Neural cell (in vitro differentiated cells): ENCODE results near the gene ADGRB3. TPM values are rescaled to one million over a fixed set of nuclear protein-coding genes. Genes with fewer than 3 reads are reported as not detected.

Experiments
- H2AFZ ChIP-seq: fragments of 200-600, 300-800 bp; sonication (generic), shearing (Covaris generic); 2 replicates; pipeline ENCODE4 v1.6.0; 2014; ENCODE audit warnings: low read depth, mild to moderate bottlenecking, antibody characterized with exemption, low read length, moderate library complexity
- H3F3A ChIP-seq: fragments of 200-600 bp; shearing (Covaris generic); 2 replicates; pipeline ENCODE4 v1.6.1; 2016; ENCODE audit warnings: mild to moderate bottlenecking, moderate library complexity, mixed read lengths, antibody characterized with exemption, low read length; ENCODE audit not compliant: insufficient read depth, poor library complexity, severe bottlenecking
- H3K27ac ChIP-seq: fragments of 200-600, 300-800 bp; sonication (generic), shearing (Covaris generic); 2 replicates; pipeline ENCODE4 v1.5.1; 2014; ENCODE audit warnings: mild to moderate bottlenecking, low read length, moderate library complexity
- H3K27me3 ChIP-seq: fragments of 300-800, 200-600 bp; sonication (generic), shearing (Covaris generic); 2 replicates; pipeline ENCODE4 v1.6.0; 2014; ENCODE audit warnings: mild to moderate bottlenecking, low read depth, low read length, moderate library complexity; ENCODE audit not compliant: insufficient read depth
- H3K36me3 ChIP-seq: fragments of 300-800, 200-600 bp; sonication (generic), shearing (Covaris generic); 2 replicates; pipeline ENCODE4 v1.5.1; 2014; ENCODE audit warnings: mild to moderate bottlenecking, antibody characterized with exemption, low read length, moderate library complexity; ENCODE audit not compliant: insufficient read depth
- H3K4me2 ChIP-seq: fragments of 300-800, 200-600 bp; sonication (generic), shearing (Covaris generic); 2 replicates; pipeline ENCODE4 v1.6.0; 2014; ENCODE audit warnings: mild to moderate bottlenecking, low read length
- H3K4me3 ChIP-seq: fragments of 300-800, 200-600 bp; sonication (generic), shearing (Covaris generic); 2 replicates; pipeline ENCODE4 v1.5.1; 2014; ENCODE audit warnings: mild to moderate bottlenecking, low read length, moderate library complexity
- H3K79me2 ChIP-seq: fragments of 200-600 bp; shearing (Covaris generic); replicated peaks from 2 replicates; pipeline ENCODE4 v1.6.0; 2014; ENCODE audit warnings: mild to moderate bottlenecking, low read length, moderate library complexity; ENCODE audit not compliant: insufficient read depth
- H3K9ac ChIP-seq: fragments of 300-800, 200-600 bp; sonication (generic), shearing (Covaris generic); 2 replicates; pipeline ENCODE4 v1.6.1; 2016; ENCODE audit warnings: mild to moderate bottlenecking, low read length, mixed read lengths
- H3K9me2 ChIP-seq: fragments of 200-600 bp; shearing (Covaris generic); 2 replicates; pipeline ENCODE4 v1.6.1; 2016; ENCODE audit warnings: mild to moderate bottlenecking, low read length, mixed read lengths; ENCODE audit not compliant: insufficient read depth
- H3K9me3 ChIP-seq: fragments of 200-600, 300-800 bp; sonication (generic), shearing (Covaris generic); 2 replicates; pipeline ENCODE4 v1.6.1; 2016; ENCODE audit warnings: mild to moderate bottlenecking, mixed run types, low read length, moderate library complexity, mixed read lengths
- H4K20me1 ChIP-seq: fragments of 200-600 bp; shearing (Covaris generic); 2 replicates; pipeline ENCODE4 v1.6.1; 2016; ENCODE audit warnings: mild to moderate bottlenecking, mixed run types; ENCODE audit not compliant: insufficient read depth
- EP300 ChIP-seq: fragments of 450-650 bp; conservative IDR thresholded peaks from 2 replicates; pipeline ENCODE4 v1.6.1; 2014; ENCODE audit warnings: antibody characterized with exemption, mild to moderate bottlenecking, moderate library complexity; ENCODE audit not compliant: poor library complexity, severe bottlenecking
- EZH2 ChIP-seq: fragments of 200-600, 300-800 bp; shearing (Covaris generic), sonication (generic); IDR thresholded peaks from 2 replicates; pipeline ENCODE4 v1.6.1; 2014; ENCODE audit warnings: antibody characterized with exemption, low read length, borderline replicate concordance, mild to moderate bottlenecking; ENCODE audit not compliant: insufficient read depth, poor library complexity, severe bottlenecking
- MXI1 ChIP-seq: fragments of 450-650 bp; conservative IDR thresholded peaks from 2 replicates; pipeline ENCODE4 v1.6.1; 2014; ENCODE audit warnings: antibody characterized with exemption, mild to moderate bottlenecking; ENCODE audit not compliant: poor library complexity, severe bottlenecking
- POLR2AphosphoS5 ChIP-seq: IDR thresholded peaks from 2 replicates; pipeline ENCODE4 v1.6.1; 2012
- RAD21 ChIP-seq: fragments of 450-650 bp; conservative IDR thresholded peaks from 2 replicates; pipeline ENCODE4 v1.6.1; 2014; ENCODE audit warnings: antibody characterized with exemption, mild to moderate bottlenecking, moderate library complexity
- SMC3 ChIP-seq: fragments of 450-650 bp; conservative IDR thresholded peaks from 2 replicates; pipeline ENCODE4 v1.6.1; 2014; ENCODE audit warnings: antibody characterized with exemption, mild to moderate bottlenecking, moderate library complexity; ENCODE audit not compliant: poor library complexity
- polyA plus RNA-seq: library from polyadenylated mRNA; depleted of rRNA; stranded (reverse); fragments of >200 nt; gene quantifications from 2 replicates; pipeline ENCODE4 v1.2.3, GENCODE V29; 2014
- TF ChIP-seq, protein P1 (sequence below): IDR thresholded peaks from 2 replicates; pipeline ENCODE4 v1.6.1; 2012; ENCODE audit warnings: borderline replicate concordance
- TF ChIP-seq, protein P2 (sequence below): fragments of 450-650 bp; IDR thresholded peaks from 2 replicates; pipeline ENCODE4 v1.5.1; 2014; ENCODE audit warnings: antibody characterized with exemption, mild to moderate bottlenecking, moderate library complexity; ENCODE audit not compliant: poor library complexity, severe bottlenecking

ADGRB3 gene
- polyA plus RNA-seq, 1 donor from 2014 or later, result 66.5 TPM

- H3K36me3 ChIP-seq, result no peaks in the 10 kb centered on the region
- no peaks in the 10 kb centered on the region for H3K9me2 ChIP-seq
- no peaks in the 10 kb centered on the region for H3K79me2 ChIP-seq
- H3K27me3 ChIP-seq, result no peaks in the 10 kb centered on the region
- no peaks in the 10 kb centered on the region for H3K9me3 ChIP-seq
- H3K4me3 ChIP-seq, result no peak overlapping the region
- H3K27ac ChIP-seq, result no peak overlapping the region
- no peaks in the 10 kb centered on the region for H4K20me1 ChIP-seq
- H3K9ac ChIP-seq, result no peak overlapping the region
- TF ChIP-seq RAD21 (no peak), POLR2AphosphoS5 (no peak), EZH2 (no peak), EP300 (no peak)
- TF ChIP-seq, protein P1, sequence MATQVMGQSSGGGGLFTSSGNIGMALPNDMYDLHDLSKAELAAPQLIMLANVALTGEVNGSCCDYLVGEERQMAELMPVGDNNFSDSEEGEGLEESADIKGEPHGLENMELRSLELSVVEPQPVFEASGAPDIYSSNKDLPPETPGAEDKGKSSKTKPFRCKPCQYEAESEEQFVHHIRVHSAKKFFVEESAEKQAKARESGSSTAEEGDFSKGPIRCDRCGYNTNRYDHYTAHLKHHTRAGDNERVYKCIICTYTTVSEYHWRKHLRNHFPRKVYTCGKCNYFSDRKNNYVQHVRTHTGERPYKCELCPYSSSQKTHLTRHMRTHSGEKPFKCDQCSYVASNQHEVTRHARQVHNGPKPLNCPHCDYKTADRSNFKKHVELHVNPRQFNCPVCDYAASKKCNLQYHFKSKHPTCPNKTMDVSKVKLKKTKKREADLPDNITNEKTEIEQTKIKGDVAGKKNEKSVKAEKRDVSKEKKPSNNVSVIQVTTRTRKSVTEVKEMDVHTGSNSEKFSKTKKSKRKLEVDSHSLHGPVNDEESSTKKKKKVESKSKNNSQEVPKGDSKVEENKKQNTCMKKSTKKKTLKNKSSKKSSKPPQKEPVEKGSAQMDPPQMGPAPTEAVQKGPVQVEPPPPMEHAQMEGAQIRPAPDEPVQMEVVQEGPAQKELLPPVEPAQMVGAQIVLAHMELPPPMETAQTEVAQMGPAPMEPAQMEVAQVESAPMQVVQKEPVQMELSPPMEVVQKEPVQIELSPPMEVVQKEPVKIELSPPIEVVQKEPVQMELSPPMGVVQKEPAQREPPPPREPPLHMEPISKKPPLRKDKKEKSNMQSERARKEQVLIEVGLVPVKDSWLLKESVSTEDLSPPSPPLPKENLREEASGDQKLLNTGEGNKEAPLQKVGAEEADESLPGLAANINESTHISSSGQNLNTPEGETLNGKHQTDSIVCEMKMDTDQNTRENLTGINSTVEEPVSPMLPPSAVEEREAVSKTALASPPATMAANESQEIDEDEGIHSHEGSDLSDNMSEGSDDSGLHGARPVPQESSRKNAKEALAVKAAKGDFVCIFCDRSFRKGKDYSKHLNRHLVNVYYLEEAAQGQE, result no peak
- H2AFZ ChIP-seq, result no peak overlapping the region
- H3F3A ChIP-seq, result no peaks in the 10 kb centered on the region
- no peak overlapping the region for H3K4me2 ChIP-seq
These were observed 743.2 kb downstream of the ADGRB3 start for GRCh38 chr6:69378326-69378725.

GRCh38 chr6:69379518-69379917 lies 744.4 kb downstream of the ADGRB3 start:
- Histone ChIP-seq H4K20me1 (no peaks in the 10 kb centered on the region), H3K9me2 (no peaks in the 10 kb centered on the region), H3K9me3 (no peaks in the 10 kb centered on the region), H3F3A (no peaks in the 10 kb centered on the region), H3K36me3 (no peaks in the 10 kb centered on the region), H2AFZ (no peak overlapping the region), H3K9ac (no peak overlapping the region), H3K27ac (no peak overlapping the region), H3K4me2 (no peak overlapping the region), H3K79me2 (no peaks in the 10 kb centered on the region), H3K4me3 (no peak overlapping the region), H3K27me3 (no peaks in the 10 kb centered on the region)
- TF ChIP-seq, protein P2, sequence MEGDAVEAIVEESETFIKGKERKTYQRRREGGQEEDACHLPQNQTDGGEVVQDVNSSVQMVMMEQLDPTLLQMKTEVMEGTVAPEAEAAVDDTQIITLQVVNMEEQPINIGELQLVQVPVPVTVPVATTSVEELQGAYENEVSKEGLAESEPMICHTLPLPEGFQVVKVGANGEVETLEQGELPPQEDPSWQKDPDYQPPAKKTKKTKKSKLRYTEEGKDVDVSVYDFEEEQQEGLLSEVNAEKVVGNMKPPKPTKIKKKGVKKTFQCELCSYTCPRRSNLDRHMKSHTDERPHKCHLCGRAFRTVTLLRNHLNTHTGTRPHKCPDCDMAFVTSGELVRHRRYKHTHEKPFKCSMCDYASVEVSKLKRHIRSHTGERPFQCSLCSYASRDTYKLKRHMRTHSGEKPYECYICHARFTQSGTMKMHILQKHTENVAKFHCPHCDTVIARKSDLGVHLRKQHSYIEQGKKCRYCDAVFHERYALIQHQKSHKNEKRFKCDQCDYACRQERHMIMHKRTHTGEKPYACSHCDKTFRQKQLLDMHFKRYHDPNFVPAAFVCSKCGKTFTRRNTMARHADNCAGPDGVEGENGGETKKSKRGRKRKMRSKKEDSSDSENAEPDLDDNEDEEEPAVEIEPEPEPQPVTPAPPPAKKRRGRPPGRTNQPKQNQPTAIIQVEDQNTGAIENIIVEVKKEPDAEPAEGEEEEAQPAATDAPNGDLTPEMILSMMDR, result no peak
- TF ChIP-seq SMC3 (no peak), EP300 (no peak)

GRCh38 chr6:69383627-69384026 lies 748.5 kb downstream of the ADGRB3 start:
- TF ChIP-seq POLR2AphosphoS5 (no peak), MXI1 (no peak)
- TF ChIP-seq, protein P2, result no peak
- no peak overlapping the region for H3K4me2 ChIP-seq
- no peaks in the 10 kb centered on the region for H3K36me3 ChIP-seq
- no peak overlapping the region for H3K27ac ChIP-seq
- H2AFZ ChIP-seq, result no peak overlapping the region
- H3K9me2 ChIP-seq, result no peaks in the 10 kb centered on the region
- no peaks in the 10 kb centered on the region for H4K20me1 ChIP-seq
- no peaks in the 10 kb centered on the region for H3K27me3 ChIP-seq
- no peak overlapping the region for H3K4me3 ChIP-seq
- no peaks in the 10 kb centered on the region for H3K9me3 ChIP-seq
- H3K79me2 ChIP-seq, result no peaks in the 10 kb centered on the region
- no peaks in the 10 kb centered on the region for H3F3A ChIP-seq
- H3K9ac ChIP-seq, result no peak overlapping the region
